HCT116 (cell line): Measurements from ENCODE around the gene HIVEP3. TPM values are rescaled to one million over a fixed set of nuclear protein-coding genes. Genes with fewer than 3 reads are reported as not detected.

Experiments used
- ATAC-seq: fragments of 200-7000 bp; cut with Tn5 transposase; 2 replicates; pipeline ENCODE4 v1.9.1; 2020; ENCODE audit warnings: mild to moderate bottlenecking, moderate library complexity
- BruUV-seq: library from RNA; stranded (reverse); fragments of 400-500 nt; replicated peaks from 2 replicates; lab custom pipeline; 2021; lab: Mats Ljungman, UMichigan
- CTCF ChIA-PET: fragments of 300-600 bp; sonication (Branson Sonifier 250); formaldehyde crosslinking; loops from one replicate; lab custom pipeline; 2021; ENCODE audit warnings: antibody characterized with exemption; lab: Charles Lee
- POLR2A ChIA-PET: fragments of 300-600, 350-600 bp; sonication (Branson Sonifier 250); formaldehyde crosslinking; loops from one replicate; lab custom pipeline; 2021; ENCODE audit warnings: antibody characterized with exemption; lab: Charles Lee
- RAD21 ChIA-PET, 2 experiments: fragments of 300-600 bp; sonication (Branson Sonifier 250); formaldehyde crosslinking; loops; one replicate each; lab custom pipeline; 2023; ENCODE audit warnings: low total read pairs in 2 of 2; ENCODE audit not compliant: uncharacterized antibody in 2 of 2, unreplicated experiment in 2 of 2, low non-redundant PET in 1 of 2; lab: Charles Lee
- DNase-seq: peaks from one replicate; pipeline ENCODE4 v3.0.0-alpha.2; 2010; ENCODE audit warnings: low read depth, low spot score
- H2AFZ ChIP-seq: fragments of 200-600 bp; shearing (Covaris generic), sonication (generic); 2 replicates; pipeline ENCODE4 v1.6.1; 2017; ENCODE audit warnings: low read depth, mixed run types, mixed read lengths, antibody characterized with exemption, low read length; ENCODE audit not compliant: poor library complexity, severe bottlenecking
- H3K27ac ChIP-seq: 2 replicates; pipeline ENCODE4 v1.5.1; 2012; ENCODE audit warnings: low read depth, low read length
- H3K27me3 ChIP-seq: fragments of 200-600 bp; sonication (generic); 2 replicates; pipeline ENCODE4 v1.6.1; 2016; ENCODE audit warnings: mixed run types, low read length, mixed read lengths; ENCODE audit not compliant: insufficient read depth
- H3K36me3 ChIP-seq, 2 experiments: fragments of 200-500 bp in 1 of 2; fragments of 200-600 bp in 1 of 2; sonication (Bioruptor generic) in 1 of 2; sonication (generic) in 1 of 2; 2 replicates each; pipeline versions ENCODE4 v1.5.1 to v1.6.1; 2014 to 2016; ENCODE audit warnings: low read length in 2 of 2, inconsistent platforms in 1 of 2, mixed read lengths in 1 of 2, mixed run types in 1 of 2; ENCODE audit not compliant: insufficient read depth in 2 of 2, control insufficient read depth in 1 of 2
- H3K4me1 ChIP-seq, 2 experiments: fragments of 200-600 bp in 1 of 2; sonication (generic) in 1 of 2; 2 replicates each; pipeline versions ENCODE4 v1.5.1 to v1.6.1; 2012 to 2017; ENCODE audit warnings: low read length in 2 of 2, inconsistent platforms in 1 of 2, mild to moderate bottlenecking in 1 of 2, mixed read lengths in 1 of 2, mixed run types in 1 of 2, moderate library complexity in 1 of 2; ENCODE audit not compliant: insufficient read depth in 2 of 2, control insufficient read depth in 1 of 2
- H3K4me2 ChIP-seq: fragments of 200-600 bp; sonication (generic); 2 replicates; pipeline ENCODE4 v1.6.1; 2017; ENCODE audit warnings: mixed run types, low read length, mixed read lengths
- H3K4me3 ChIP-seq, 2 experiments: fragments of 200-600 bp in 1 of 2; sonication (generic) in 1 of 2; replicated peaks in 1 of 2; 2 replicates each; pipeline ENCODE4 v1.5.1; 2011 to 2016; ENCODE audit warnings: low read length in 2 of 2, control low read depth in 1 of 2, low read depth in 1 of 2, mild to moderate bottlenecking in 1 of 2, mixed read lengths in 1 of 2, mixed run types in 1 of 2
- H3K79me2 ChIP-seq: fragments of 200-600 bp; sonication (generic); 2 replicates; pipeline ENCODE4 v1.6.1; 2017; ENCODE audit warnings: mild to moderate bottlenecking, mixed run types, low read length, moderate library complexity, mixed read lengths; ENCODE audit not compliant: insufficient read depth
- H3K9ac ChIP-seq: fragments of 200-600 bp; sonication (generic); 2 replicates; pipeline ENCODE4 v1.6.1; 2016; ENCODE audit warnings: low read length, mixed read lengths
- H3K9me2 ChIP-seq: fragments of 200-600 bp; sonication (generic), shearing (Covaris generic); 2 replicates; pipeline ENCODE4 v1.6.1; 2017; ENCODE audit warnings: mixed run types, mild to moderate bottlenecking, moderate library complexity; ENCODE audit not compliant: insufficient read depth
- H3K9me3 ChIP-seq, 2 experiments: fragments of 200-500 bp in 1 of 2; fragments of 200-600 bp in 1 of 2; sonication (Bioruptor generic) in 1 of 2; sonication (generic) in 1 of 2; 2 replicates each; pipeline ENCODE4 v1.6.1; 2014 to 2017; ENCODE audit warnings: low read length in 2 of 2, mixed read lengths in 2 of 2, inconsistent platforms in 1 of 2, low read depth in 1 of 2, mild to moderate bottlenecking in 1 of 2, mixed run types in 1 of 2, moderate library complexity in 1 of 2; ENCODE audit not compliant: control insufficient read depth in 1 of 2, insufficient read depth in 1 of 2
- H4K20me1 ChIP-seq: fragments of 200-600 bp; sonication (generic), shearing (Covaris generic); 2 replicates; pipeline ENCODE4 v1.6.1; 2017; ENCODE audit warnings: mixed run types, mild to moderate bottlenecking, moderate library complexity; ENCODE audit not compliant: insufficient read depth
- CBX3 ChIP-seq: IDR thresholded peaks from 2 replicates; pipeline ENCODE4 v1.6.1; 2012; ENCODE audit warnings: low read depth
- CEBPB ChIP-seq: IDR thresholded peaks from 2 replicates; pipeline ENCODE4 v1.6.1; 2012; ENCODE audit warnings: low read depth
- CTCF ChIP-seq, 3 experiments: fragments of 200-600 bp in 1 of 3; sonication (generic) in 1 of 3; IDR thresholded peaks in 2 of 3; conservative IDR thresholded peaks in 1 of 3; 2 replicates each; pipeline ENCODE4 v1.5.1; 2012 to 2017; ENCODE audit warnings: low read depth in 2 of 3, low read length in 2 of 3, antibody characterized with exemption in 1 of 3, borderline replicate concordance in 1 of 3, control low read depth in 1 of 3, mild to moderate bottlenecking in 1 of 3, mixed read lengths in 1 of 3, mixed run types in 1 of 3, moderate library complexity in 1 of 3; ENCODE audit not compliant: insufficient read depth in 1 of 3
- EGR1 ChIP-seq: IDR thresholded peaks from 2 replicates; pipeline ENCODE4 v1.6.1; 2012; ENCODE audit warnings: low read depth
- ELF1 ChIP-seq: IDR thresholded peaks from 2 replicates; pipeline ENCODE4 v1.6.1; 2012; ENCODE audit warnings: low read depth, borderline replicate concordance
- EZH2 ChIP-seq: fragments of 200-600 bp; sonication (generic); IDR thresholded peaks from 2 replicates; pipeline ENCODE4 v1.6.1; 2017; ENCODE audit warnings: antibody characterized with exemption, mixed run types
- EZH2phosphoT487 ChIP-seq: fragments of 200-600 bp; IDR thresholded peaks from 2 replicates; pipeline ENCODE4 v1.6.1; 2018; ENCODE audit warnings: antibody characterized with exemption, borderline replicate concordance
- JUND ChIP-seq: IDR thresholded peaks from 2 replicates; pipeline ENCODE4 v1.6.1; 2012
- POLR2AphosphoS5 ChIP-seq: IDR thresholded peaks from 2 replicates; pipeline ENCODE4 v1.6.1; 2011; ENCODE audit warnings: mild to moderate bottlenecking, low read depth, low read length, moderate library complexity
- SIN3A ChIP-seq: IDR thresholded peaks from 2 replicates; pipeline ENCODE4 v1.6.1; 2012; ENCODE audit warnings: low read depth
- SP1 ChIP-seq: IDR thresholded peaks from 2 replicates; pipeline ENCODE4 v1.6.1; 2012; ENCODE audit warnings: low read depth
- SRF ChIP-seq: IDR thresholded peaks from 2 replicates; pipeline ENCODE4 v1.6.1; 2012; ENCODE audit warnings: low read depth
- YY1 ChIP-seq: IDR thresholded peaks from 2 replicates; pipeline ENCODE4 v1.6.1; 2011; ENCODE audit warnings: low read length, low read depth, moderate library complexity, mild to moderate bottlenecking; ENCODE audit not compliant: insufficient replicate concordance; ENCODE audit errors: extremely low read depth
- ZFX ChIP-seq: fragments of 450-650 bp; IDR thresholded peaks from 2 replicates; pipeline ENCODE4 v1.6.1; 2017
- intact Hi-C: fragments of 100-400 bp; cut with micrococcal nuclease; formaldehyde crosslinking; loops from 2 replicates; pipeline ENCODE4 v1.10.0; 2022
- total RNA-seq: library from RNA; stranded (reverse); gene quantifications from one replicate; pipeline ENCODE4 v1.2.1, GENCODE V29; 2021; ENCODE audit not compliant: unreplicated experiment
- TF ChIP-seq, protein P1 (sequence below): IDR thresholded peaks from 2 replicates; pipeline ENCODE4 v1.6.1; 2012

The HIVEP3 gene
- total RNA-seq, 1 experiment from 2014 or later = 7.1 TPM

- no TSS peak for BruUV-seq
- intact Hi-C loops = no loop called here
- H3K4me3 ChIP-seq = peak overlapping the region; percentile 65 to 78
- H3K4me2 ChIP-seq = peak overlapping the region; percentile 100
- RAD21 ChIA-PET = no interaction called here
- no peaks in the 10 kb centered on the region for H3K79me2 ChIP-seq
- H3K27ac ChIP-seq = peak overlapping the region; percentile 56; the same call in 1 of the 2 replicates
- DNase-seq = no peak
- H4K20me1 ChIP-seq = no peaks in the 10 kb centered on the region
- H3K36me3 ChIP-seq = no peaks in the 10 kb centered on the region
- POLR2A ChIA-PET = no interaction called here
- H3K9me3 ChIP-seq = no peaks in the 10 kb centered on the region
- peaks cover 22 to 52% of the 10 kb centered on the region in 2 experiments for H3K4me1 ChIP-seq
- no peaks in the 10 kb centered on the region for H3K9me2 ChIP-seq
- TF ChIP-seq JUND = no peak
- TF ChIP-seq CTCF (IDR thresholded peaks at IDR 0.05 in 2 of 3, conservative IDR thresholded peaks at IDR 0.05 in 1 of 3; ENCODE audit: borderline replicate concordance in 1 of 3, insufficient read depth in 1 of 3, low read depth in 2 of 3, low read length in 2 of 3) = no peak
- TF ChIP-seq YY1 = no peak
- TF ChIP-seq CEBPB = no peak
- TF ChIP-seq EZH2 = no peak
- no peak for TF ChIP-seq ZFX
- TF ChIP-seq SP1 = no peak
- TF ChIP-seq, protein P1, sequence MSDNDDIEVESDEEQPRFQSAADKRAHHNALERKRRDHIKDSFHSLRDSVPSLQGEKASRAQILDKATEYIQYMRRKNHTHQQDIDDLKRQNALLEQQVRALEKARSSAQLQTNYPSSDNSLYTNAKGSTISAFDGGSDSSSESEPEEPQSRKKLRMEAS = 0 out of 2 replicates have a peak, but pooled peaks have one; percentile 12
- no peak for TF ChIP-seq POLR2AphosphoS5
- TF ChIP-seq ELF1 = no peak
- TF ChIP-seq SIN3A = no peak
- TF ChIP-seq EZH2phosphoT487 = no peak
- TF ChIP-seq SRF = no peak
- no peak for TF ChIP-seq CBX3
- 0 out of 2 replicates have a peak, but pooled peaks have one; percentile 14 for TF ChIP-seq EGR1
- CTCF ChIA-PET = interaction anchor here (0.7 to 2.2 kb wide), 2 partner anchors 10 to 11 kb away, joined by 3 to 6 read pairs; no protein-coding TSS in a partner anchor
- no peak overlapping the region for H2AFZ ChIP-seq
- ATAC-seq = peak; percentile 16
- H3K27me3 ChIP-seq = no peaks in the 10 kb centered on the region
- peak overlapping the region; percentile 64 for H3K9ac ChIP-seq
Observed at GRCh38 chr1:41661428-41662060, 257.2 kb downstream of the HIVEP3 start.
